ENCODE results near the gene CD300E. TPM values are rescaled to one million over a fixed set of nuclear protein-coding genes. Genes with fewer than 3 reads are reported as not detected.
A peak's percentile ranks its signal among the peaks of the same experiment; 100 is the strongest.
"Not testable (repeated sequence)": the region's sequence is repeated elsewhere in the genome, so short reads cannot be mapped to it uniquely, and the experiment has no call there.

Gene CD300E
- total RNA-seq, 1 donor from 2014 or later: 0.72 TPM

- DNase-seq (ENCODE audit: low spot score): no peak
Measured at GRCh38 chr17:74635418-74635817, 11.9 kb upstream of the CD300E start.

- DNase-seq (ENCODE audit: low spot score): no peak
Measured at GRCh38 chr17:74633326-74633725, 9.8 kb upstream of the CD300E start.

GRCh38 chr17:74632617-74633016 lies 9.1 kb upstream of the CD300E start:
- no peak for DNase-seq (ENCODE audit: low spot score)

- peak; percentile 98 for DNase-seq (ENCODE audit: low spot score)
Measured at GRCh38 chr17:74631468-74632450, 8.2 kb upstream of the CD300E start.

GRCh38 chr17:74630251-74630650 lies 6.7 kb upstream of the CD300E start:
- not testable (repeated sequence) for DNase-seq (ENCODE audit: low spot score)

- DNase-seq (ENCODE audit: low spot score): no peak
Measured at GRCh38 chr17:74625661-74626060, 2.1 kb upstream of the CD300E start.

GRCh38 chr17:74624131-74624530 lies 593 bp upstream of the CD300E start:
- DNase-seq (ENCODE audit: low spot score): no peak

- peak; percentile 80 for DNase-seq (ENCODE audit: low spot score)
Measured at GRCh38 chr17:74619077-74619673, 4.4 kb downstream of the CD300E start.

GRCh38 chr17:74618451-74618850 lies 5.1 kb downstream of the CD300E start:
- DNase-seq (ENCODE audit: low spot score): no peak

- no peak for DNase-seq (ENCODE audit: low spot score)
Measured at GRCh38 chr17:74616696-74617095, 6.8 kb downstream of the CD300E start.

- DNase-seq (ENCODE audit: low spot score): no peak
Measured at GRCh38 chr17:74612046-74612445, 11.5 kb downstream of the CD300E start.

- no peak for DNase-seq (ENCODE audit: low spot score)
Measured at GRCh38 chr17:74610108-74610507, 13.4 kb downstream of the CD300E start.

- no peak for DNase-seq (ENCODE audit: low spot score)
Measured at GRCh38 chr17:74608511-74608910, 15.0 kb downstream of the CD300E start.

- DNase-seq (ENCODE audit: low spot score): no peak
Measured at GRCh38 chr17:74607221-74607620, 16.3 kb downstream of the CD300E start.

GRCh38 chr17:74606050-74606449 lies 17.5 kb downstream of the CD300E start:
- DNase-seq (ENCODE audit: low spot score): no peak

GRCh38 chr17:74605361-74605760 lies 18.2 kb downstream of the CD300E start:
- peak; percentile 98 for DNase-seq (ENCODE audit: low spot score)

GRCh38 chr17:74604761-74605160 lies 18.8 kb downstream of the CD300E start:
- peak; percentile 71 for DNase-seq (ENCODE audit: low spot score)

- DNase-seq (ENCODE audit: low spot score): no peak
Measured at GRCh38 chr17:74604200-74604599, 19.3 kb downstream of the CD300E start.

GRCh38 chr17:74603746-74604145 lies 19.8 kb downstream of the CD300E start:
- DNase-seq (ENCODE audit: low spot score): no peak

- DNase-seq (ENCODE audit: low spot score): peak; percentile 31
Measured at GRCh38 chr17:74603037-74603635, 20.4 kb downstream of the CD300E start.

GRCh38 chr17:74601944-74602572 lies 21.5 kb downstream of the CD300E start:
- DNase-seq (ENCODE audit: low spot score): peak; percentile 48

- DNase-seq (ENCODE audit: low spot score): peak; percentile 86
Measured at GRCh38 chr17:74599448-74599939, 24.0 kb downstream of the CD300E start.

Measured in umbilical cord (tissue), 2 donors.